MM.1S (cell line): ENCODE data around the gene DUSP18.

ENCODE experiments used
- CTCF ChIP-seq: fragments of 300-600 bp; sonication (generic); IDR thresholded peaks from 2 replicates; pipeline ENCODE4 v1.5.1; 2016; ENCODE audit warnings: antibody characterized with exemption, low read length, mixed read lengths
- EZH2 ChIP-seq: fragments of 300-600 bp; sonication (generic); optimal IDR thresholded peaks from 2 replicates; pipeline ENCODE3; 2017; ENCODE audit warnings: low read depth, mild to moderate bottlenecking, antibody characterized with exemption, low read length, mixed read lengths
- EZH2phosphoT487 ChIP-seq: fragments of 300-600 bp; sonication (generic); IDR thresholded peaks from 2 replicates; pipeline ENCODE4 v1.6.1; 2018; ENCODE audit warnings: antibody characterized with exemption, low read length

GRCh38 chr22:30668386-30668710, 673 bp upstream of the DUSP18 start:
- TF ChIP-seq EZH2phosphoT487 (no peak), CTCF (no peak), EZH2 (no peak)
